GM18505 (cell line): Measurements from ENCODE around the gene PTGES3L.

Source experiments
- ATAC-seq: cut with Tn5 transposase; IDR thresholded peaks from one replicate; pipeline ENCODE4 v1.9.1; 2021; ENCODE audit not compliant: unreplicated experiment
- POLR2A ChIP-seq: IDR thresholded peaks from 4 replicates; pipeline ENCODE4 v1.6.1; 2011; ENCODE audit warnings: borderline replicate concordance; ENCODE audit not compliant: insufficient read depth, insufficient read length; ENCODE audit errors: extremely low read depth

The PTGES3L gene

GRCh38 chr17:42979511-42980273 is at the start of gene PTGES3L:
Gene PTGES3L (minus strand): TSS chr17:42980080. CDS start chr17:42980053, 27 bp downstream.
- no peak for TF ChIP-seq POLR2A
- ATAC-seq, result no peak

DNA sequence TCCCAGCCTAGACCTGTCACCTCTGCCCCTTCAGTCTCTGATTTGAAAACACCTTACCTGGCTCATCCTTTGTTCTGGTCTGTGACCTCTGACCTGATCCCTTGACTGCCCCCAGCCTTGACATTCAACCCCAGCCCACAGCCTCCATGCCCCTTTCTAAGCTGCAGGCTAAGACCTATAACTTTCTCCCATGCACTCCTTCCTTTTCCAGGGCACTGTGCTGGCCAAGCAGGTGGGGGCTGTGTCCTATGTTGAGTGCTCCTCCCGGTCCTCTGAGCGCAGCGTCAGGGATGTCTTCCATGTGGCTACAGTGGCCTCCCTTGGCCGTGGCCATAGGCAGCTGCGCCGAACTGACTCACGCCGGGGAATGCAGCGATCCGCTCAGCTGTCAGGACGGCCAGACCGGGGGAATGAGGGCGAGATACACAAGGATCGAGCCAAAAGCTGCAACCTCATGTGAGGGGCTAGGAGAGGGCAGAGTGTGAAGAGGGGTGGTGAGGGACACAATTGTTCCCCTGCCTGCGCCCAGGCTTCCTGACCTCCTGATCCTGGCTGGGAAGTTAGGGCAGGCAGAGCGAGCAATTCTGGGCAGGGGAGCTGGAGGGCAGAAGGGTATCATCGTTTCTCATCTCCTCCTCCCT is 48.5 kb upstream of the PTGES3L start:
- ATAC-seq, result no peak
- no peak for TF ChIP-seq POLR2A

DNA sequence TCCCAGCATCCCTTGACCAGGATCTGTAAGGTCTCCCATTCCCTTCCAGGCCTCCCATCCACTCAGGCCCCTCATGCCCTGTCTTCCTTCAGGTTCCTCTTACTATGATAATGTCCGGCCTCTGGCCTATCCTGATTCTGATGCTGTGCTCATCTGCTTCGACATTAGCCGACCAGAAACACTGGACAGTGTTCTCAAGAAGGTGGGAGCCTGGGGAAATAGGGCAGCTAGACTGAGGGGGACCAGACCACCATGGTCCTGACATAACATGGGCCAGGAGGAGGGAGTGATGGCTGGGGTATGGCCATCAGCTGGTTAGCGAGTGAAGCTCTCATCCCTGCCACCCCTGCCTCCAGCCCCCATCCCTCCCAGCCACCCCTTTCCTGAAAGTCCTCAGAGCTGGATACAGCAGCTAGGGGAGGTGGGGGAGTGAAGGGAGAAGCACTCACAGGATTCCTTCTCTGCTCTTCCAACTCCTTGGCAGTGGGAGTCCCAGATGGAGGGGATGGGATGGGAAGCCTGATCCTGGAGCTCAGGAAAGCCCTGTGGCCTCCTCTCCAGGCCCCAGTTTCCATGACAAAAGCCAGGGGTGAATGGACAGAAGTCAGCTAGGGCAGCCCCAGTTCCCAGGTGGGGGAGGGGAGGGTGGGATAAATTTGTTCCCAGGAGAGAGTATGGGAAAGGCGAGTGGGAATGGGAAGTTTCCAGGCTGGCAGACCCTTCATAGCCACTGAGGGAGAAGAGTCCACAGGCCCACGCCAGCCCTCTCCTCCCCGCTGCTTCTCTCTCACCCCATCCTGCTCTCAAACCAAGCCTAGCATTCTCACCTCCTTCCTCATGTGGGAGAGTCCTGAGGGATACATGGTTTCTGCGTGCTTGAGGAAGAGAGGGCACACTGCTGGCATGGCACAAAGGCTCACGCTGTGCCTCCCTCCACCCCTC is 47.5 kb upstream of the PTGES3L start:
- ATAC-seq, result no peak
- no peak for TF ChIP-seq POLR2A

DNA sequence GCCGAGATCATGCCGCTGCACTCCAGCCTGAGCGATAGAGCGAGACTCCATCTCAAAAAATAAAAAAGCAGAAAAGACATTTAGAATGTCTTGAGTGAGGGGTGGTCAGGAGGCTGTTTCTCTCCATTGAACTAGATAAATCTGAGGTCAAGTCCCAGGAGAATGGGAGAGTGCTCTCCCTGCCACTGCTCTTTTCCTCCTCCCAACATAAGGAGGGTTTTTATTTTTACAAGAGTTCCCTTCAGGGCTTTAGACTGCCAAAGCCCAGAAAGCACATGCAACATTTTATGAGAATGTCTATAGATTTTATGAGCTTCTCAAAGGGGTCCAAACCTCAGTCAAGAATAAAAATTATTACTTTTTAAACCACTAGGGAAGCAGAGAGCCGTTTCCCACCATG is 46.7 kb upstream of the PTGES3L start:
- no peak for ATAC-seq
- no peak for TF ChIP-seq POLR2A

GRCh38 chr17:43025766-43026537 is 46.1 kb upstream of the PTGES3L start:
- ATAC-seq, result no peak
- TF ChIP-seq POLR2A, result no peak

DNA sequence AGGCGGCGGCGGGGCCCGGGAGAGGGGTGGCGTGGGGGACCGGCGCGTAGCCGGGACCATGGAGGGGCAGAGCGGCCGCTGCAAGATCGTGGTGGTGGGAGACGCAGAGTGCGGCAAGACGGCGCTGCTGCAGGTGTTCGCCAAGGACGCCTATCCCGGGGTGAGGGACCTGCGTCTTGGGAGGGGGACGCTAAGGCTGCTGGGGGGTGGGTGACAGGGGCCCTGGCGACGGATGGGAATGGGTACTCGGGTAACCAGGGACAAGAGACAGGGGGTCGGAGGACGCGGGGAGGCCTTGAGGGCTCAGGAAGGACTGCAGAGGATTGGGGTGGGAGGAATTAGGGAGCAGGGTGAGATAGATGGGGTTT is 45.4 kb upstream of the PTGES3L start:
- no peak for ATAC-seq

DNA sequence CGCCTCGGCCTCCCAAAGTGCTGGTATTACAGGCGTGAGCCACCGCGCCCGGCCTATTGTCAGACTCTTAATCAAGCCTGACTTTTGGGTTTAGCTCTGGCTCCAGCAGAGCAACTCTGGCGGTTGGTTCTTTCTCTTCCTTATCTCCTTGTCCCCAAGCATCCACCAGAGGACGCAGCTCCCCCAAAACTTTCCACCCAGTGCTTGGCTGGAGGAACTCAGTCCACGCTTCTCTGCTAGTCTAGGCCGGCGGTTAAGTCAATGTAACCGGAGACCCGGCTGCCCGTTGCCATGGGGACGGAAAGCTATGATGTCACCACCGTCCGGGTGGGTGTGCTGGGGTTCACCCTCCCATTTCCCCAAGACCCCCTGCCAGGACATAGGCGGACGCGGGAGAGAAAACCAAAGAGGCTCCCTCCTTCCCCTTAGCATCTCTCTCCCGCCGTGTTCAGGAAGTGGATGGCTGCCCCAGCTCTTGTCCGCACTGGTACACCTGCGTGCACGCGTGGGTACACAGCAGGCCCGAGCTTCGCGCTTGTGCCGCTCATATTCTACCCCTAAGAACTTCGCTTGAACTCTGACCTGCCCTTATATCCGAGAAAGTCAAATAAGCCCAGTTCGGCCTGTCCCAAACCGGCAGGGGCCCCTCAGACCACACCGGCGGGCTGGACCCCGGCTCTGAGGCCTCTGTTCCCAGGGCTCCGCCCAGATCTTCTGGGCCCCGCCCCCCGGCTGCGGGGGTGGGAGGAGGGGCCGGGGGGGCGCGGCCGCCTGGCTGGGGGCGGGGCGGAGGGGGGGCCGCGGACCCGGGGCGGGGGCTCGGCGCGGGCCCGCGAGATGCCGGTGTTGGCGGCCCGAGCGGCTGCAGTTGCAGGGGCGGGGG is 44.8 kb upstream of the PTGES3L start, which contains the start of gene RND2:
Gene RND2, plus strand, starts transcription at position 825 of the 883 bp plus-strand sequence. CDS start 117 bp downstream, outside the sequence.
- ATAC-seq, result no peak
- no peak for TF ChIP-seq POLR2A

More for the DNA sequence above, 45.4 kb upstream of the PTGES3L start:
- TF ChIP-seq POLR2A, result no peak

- no peak for ATAC-seq
- no peak for TF ChIP-seq POLR2A
Measured at GRCh38 chr17:43021741-43022512, 42.0 kb upstream of the PTGES3L start, which contains the start of gene VAT1. Gene VAT1 (minus strand): TSS chr17:43022385. CDS start chr17:43022322, 63 bp downstream.

GRCh38 chr17:43020789-43021740 is 41.2 kb upstream of the PTGES3L start:
- TF ChIP-seq POLR2A, result no peak
- no peak for ATAC-seq

GRCh38 chr17:43020030-43020621 is 40.2 kb upstream of the PTGES3L start:
- no peak for ATAC-seq
- TF ChIP-seq POLR2A, result no peak
